Peyer's patch (tissue), 4 donors: ENCODE results near the gene KRTAP10-1.

Experiments used
- POLR2A ChIP-seq, 2 donors: fragments of 450-650 bp; IDR thresholded peaks; one replicate each; pipeline ENCODE4 v1.5.1; 2017; ENCODE audit warnings: antibody characterized with exemption in 2 of 2, mild to moderate bottlenecking in 2 of 2, moderate library complexity in 2 of 2
- TF ChIP-seq, protein P1 (sequence below), 6 experiments: fragments of 450-650 bp in 4 of 6; fragments of 200-600 bp in 2 of 6; sonication (generic) in 1 of 6; IDR thresholded peaks; one replicate each; pipeline ENCODE4 v1.5.1; 2017 to 2019; ENCODE audit warnings: antibody characterized with exemption in 6 of 6, mild to moderate bottlenecking in 3 of 6, moderate library complexity in 1 of 6

DNA sequence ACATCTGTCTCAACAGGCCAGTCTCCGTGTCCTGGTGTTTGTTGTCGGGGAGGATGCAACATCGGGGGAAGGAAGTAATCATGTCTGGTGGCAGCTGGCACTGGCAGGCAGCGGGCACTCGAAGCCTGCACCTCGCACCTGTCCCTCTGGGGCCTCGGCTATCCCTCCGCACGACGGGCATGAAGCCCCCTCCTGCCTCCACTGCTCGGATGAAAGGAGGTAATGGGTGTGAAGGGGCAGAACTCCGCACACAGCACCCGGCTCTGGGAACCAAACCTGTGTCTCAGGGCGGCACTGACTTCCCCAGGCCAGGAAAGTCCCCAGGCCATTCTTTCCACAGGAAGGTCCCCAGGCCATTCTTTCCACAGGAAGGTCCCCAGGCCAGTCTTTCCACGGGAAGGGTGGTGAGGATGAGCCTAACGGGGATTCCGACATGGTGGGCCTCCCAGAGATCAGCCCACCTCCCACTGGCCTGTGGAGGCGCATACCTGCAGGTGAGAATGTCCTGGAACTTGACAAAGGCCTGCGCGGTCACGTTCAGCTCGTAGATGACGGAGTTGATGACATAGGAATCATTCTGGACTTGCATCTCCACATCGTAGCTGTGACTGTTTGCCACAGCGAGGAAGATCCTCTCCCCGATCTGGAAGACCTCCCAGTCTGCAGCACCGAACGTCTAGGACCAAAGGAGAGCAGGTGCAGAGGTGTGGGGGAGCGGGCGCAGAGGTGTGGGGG is 31.1 kb downstream of the KRTAP10-1 start:
- TF ChIP-seq, protein P1, sequence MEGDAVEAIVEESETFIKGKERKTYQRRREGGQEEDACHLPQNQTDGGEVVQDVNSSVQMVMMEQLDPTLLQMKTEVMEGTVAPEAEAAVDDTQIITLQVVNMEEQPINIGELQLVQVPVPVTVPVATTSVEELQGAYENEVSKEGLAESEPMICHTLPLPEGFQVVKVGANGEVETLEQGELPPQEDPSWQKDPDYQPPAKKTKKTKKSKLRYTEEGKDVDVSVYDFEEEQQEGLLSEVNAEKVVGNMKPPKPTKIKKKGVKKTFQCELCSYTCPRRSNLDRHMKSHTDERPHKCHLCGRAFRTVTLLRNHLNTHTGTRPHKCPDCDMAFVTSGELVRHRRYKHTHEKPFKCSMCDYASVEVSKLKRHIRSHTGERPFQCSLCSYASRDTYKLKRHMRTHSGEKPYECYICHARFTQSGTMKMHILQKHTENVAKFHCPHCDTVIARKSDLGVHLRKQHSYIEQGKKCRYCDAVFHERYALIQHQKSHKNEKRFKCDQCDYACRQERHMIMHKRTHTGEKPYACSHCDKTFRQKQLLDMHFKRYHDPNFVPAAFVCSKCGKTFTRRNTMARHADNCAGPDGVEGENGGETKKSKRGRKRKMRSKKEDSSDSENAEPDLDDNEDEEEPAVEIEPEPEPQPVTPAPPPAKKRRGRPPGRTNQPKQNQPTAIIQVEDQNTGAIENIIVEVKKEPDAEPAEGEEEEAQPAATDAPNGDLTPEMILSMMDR (IDR thresholded peaks at IDR 0.05) = no peak
- TF ChIP-seq POLR2A (IDR thresholded peaks at IDR 0.05) = no peak
